ENCODE measurements around the gene ELFN2.

DNA sequence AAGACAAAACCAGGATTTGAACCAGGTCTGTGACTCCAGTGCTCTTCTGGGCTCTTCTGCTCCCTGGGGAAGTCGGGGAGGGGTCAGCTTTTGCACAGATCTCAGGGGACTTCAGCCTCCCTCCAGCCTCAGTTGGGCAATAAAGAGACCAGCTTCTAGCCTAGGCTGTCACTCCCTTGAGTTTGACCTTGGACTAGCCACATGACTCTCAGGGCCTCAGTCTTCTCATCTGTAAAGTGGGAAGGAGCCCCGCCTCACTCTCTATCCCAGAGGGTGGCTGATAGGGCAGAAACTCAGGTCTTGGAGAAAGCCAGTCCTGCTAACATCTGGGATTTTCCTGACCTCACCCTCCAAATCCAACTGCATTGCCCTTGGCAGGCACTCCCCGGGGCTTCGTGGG lies 38.7 kb downstream of the ELFN2 start:
- TF ChIP-seq, protein P1, sequence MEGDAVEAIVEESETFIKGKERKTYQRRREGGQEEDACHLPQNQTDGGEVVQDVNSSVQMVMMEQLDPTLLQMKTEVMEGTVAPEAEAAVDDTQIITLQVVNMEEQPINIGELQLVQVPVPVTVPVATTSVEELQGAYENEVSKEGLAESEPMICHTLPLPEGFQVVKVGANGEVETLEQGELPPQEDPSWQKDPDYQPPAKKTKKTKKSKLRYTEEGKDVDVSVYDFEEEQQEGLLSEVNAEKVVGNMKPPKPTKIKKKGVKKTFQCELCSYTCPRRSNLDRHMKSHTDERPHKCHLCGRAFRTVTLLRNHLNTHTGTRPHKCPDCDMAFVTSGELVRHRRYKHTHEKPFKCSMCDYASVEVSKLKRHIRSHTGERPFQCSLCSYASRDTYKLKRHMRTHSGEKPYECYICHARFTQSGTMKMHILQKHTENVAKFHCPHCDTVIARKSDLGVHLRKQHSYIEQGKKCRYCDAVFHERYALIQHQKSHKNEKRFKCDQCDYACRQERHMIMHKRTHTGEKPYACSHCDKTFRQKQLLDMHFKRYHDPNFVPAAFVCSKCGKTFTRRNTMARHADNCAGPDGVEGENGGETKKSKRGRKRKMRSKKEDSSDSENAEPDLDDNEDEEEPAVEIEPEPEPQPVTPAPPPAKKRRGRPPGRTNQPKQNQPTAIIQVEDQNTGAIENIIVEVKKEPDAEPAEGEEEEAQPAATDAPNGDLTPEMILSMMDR (IDR thresholded peaks at IDR 0.05): no peak
- no peak for TF ChIP-seq POLR2A (IDR thresholded peaks at IDR 0.05)

Measured in right lobe of liver (tissue), 4 donors.